T-helper 2 cell (primary cell): ENCODE data around the gene IQGAP2.

Source experiments
- DNase-seq, 5 experiments: peaks; one replicate each; pipeline versions ENCODE4 v3.0.0 to v3.0.0-alpha.2; 2012 to 2022

The IQGAP2 gene

DNA sequence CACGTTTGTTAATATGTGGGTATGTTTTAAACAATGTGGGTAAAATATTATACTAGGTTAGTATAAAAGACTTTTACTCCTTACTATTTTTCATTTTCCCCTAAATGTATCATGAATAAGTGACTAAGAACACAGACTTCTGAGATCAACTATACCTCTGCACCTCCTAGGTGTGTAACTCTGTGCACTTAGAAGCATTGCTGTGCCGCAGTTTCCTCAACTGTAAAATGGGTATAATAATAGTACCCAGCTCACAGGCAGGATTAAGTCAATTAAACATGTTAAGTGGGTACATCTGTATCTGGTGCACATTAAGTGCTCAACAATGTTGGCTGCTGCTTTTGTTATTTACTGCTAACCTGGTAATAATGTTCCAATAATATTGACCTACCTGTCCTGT is 291.2 kb downstream of the IQGAP2 start:
- no peak for DNase-seq

DNA sequence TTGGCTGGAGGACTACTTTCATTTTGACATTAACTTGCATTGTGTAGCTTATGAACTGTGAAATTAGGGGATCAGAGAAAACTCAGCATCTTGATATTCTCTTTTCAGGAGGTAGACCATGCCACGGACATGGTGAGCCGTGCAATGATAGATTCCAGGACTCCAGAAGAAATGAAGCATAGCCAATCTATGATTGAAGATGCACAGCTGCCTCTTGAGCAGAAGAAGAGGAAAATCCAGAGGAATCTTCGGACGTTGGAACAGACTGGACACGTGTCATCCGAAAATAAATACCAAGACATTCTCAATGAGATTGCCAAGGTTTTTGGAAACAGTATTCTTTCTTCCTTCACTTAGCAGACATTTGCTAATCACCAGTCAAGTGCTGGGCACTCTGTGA is 292.3 kb downstream of the IQGAP2 start:
- DNase-seq: no peak

DNA sequence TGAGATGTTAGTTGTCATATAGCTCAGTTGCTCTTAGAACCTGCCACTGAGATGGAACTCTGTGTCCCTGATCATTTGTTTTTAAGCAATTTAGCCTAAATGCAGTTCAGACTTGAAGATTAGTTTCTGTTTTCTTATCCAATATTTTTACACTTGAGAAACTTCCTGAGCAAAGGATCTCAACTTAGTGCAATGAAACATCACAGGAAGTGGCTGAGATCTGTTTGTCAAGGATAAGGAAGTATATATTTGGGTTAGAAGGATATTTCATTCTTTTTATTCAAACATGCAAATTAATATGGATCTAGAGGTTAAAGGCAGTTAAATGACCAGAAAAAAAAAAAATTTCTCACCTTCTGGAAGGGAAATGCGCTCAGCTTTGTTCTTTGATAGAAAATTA is 293.2 kb downstream of the IQGAP2 start:
- no peak for DNase-seq

GRCh38 chr5:76697670-76698069 is 294.6 kb downstream of the IQGAP2 start:
- DNase-seq: no peak

- DNase-seq: peak in 1 of 5 experiments; percentile 14
Measured at GRCh38 chr5:76700571-76700970, 297.5 kb downstream of the IQGAP2 start.

DNA sequence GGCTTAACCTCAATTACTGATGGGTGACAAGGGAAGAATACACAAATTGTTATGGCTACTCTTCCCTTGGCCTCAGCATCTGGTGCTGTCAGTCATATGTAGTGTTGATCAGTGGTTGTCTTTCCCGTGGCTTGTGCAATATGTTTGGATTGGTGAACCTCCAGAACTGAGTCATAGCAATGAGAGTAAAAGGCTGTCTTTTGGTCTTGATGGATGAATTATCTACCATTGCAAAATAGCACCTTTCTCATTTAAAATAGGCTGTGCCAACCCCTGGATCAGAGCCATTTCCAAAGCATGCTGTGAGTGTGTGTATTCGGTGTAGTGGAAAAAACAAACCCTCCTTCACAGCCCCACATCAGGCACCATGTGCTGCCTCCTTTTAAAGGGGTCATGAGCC is 298.2 kb downstream of the IQGAP2 start:
- no peak for DNase-seq

DNA sequence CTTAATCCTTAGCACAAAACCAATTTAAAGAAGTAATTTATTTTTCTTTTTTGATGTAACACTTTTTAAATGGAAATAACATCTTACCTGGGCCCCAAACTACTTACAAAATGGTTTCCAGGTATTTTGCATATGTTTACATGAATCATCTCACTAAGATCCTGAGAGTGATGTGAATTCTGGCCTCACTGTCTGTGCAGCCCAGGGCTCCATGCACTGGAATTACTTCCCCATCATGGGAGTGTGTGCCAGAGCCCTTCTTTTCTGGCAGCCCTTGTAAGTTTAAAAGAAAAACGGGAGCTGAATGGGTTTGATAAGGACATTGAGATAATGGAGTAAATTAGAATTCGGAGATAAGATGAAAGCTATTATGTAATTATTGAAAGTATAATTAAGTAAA is 300.6 kb downstream of the IQGAP2 start:
- no peak for DNase-seq

- DNase-seq: no peak
Measured at GRCh38 chr5:76704131-76704663, 301.1 kb downstream of the IQGAP2 start.

DNA sequence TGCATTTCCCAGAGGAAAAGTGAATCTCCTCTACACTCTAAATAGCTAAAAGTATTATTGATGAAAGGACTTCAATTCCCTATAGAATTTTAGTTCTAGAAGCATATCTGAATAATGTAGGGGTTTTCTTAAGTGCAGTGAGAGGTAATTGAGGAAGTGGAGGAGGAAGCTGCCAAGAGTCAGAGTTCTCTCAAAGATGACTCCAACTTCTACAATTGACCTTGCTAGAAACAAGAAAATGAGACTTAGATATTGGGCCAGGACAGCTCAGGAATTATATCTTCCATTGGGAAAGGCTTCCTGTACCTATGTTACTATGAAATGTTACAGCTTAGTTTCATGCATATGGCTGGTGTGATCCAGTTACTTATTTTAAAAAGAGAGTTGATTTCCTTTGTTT is 302.5 kb downstream of the IQGAP2 start:
- no peak for DNase-seq

GRCh38 chr5:76709762-76710161 is 306.7 kb downstream of the IQGAP2 start:
- DNase-seq: no peak

GRCh38 chr5:76710991-76711390 is 307.9 kb downstream of the IQGAP2 start:
- DNase-seq: peak in 1 of 5 experiments; percentile 37

DNA sequence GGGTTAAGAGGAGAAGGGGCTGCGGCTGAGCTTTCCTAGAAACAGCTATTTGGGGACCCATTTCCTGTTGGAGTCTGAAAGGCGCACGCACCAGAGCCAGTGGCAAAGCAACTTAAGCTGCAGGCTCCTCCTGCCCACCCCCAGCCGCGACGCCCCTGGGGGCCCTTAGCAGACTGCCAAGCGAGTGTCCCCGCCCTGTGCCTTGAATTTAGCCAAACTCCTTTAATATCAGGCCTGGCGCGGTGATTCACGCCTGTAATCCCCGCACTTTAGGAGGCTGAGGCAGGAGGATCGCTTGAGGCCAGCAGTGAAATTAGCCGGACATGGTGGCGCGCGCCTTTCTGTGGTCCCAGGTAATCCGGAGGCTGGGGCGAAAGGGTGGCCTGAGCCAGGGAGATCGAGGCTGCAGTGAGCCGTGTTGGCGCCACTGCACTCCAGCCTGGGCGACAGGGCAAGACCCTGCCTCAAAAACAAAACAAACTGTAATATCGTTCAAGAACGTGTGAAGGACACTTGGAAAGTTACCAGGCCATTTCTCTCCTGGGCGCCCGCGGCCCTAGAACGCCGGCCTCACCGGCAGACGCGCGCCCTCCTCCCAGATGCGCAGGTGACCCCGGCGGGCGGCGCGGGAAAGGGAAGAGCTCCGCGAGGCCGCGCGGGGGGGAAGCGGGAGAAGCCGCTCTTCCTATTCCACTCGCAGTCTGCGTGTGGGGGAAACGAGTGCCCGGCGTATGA is 311.8 kb downstream of the IQGAP2 start:
- DNase-seq: peak in 1 of 5 experiments; percentile 46

- DNase-seq: peak in 2 of 5 experiments; percentile 18 to 33
Measured at GRCh38 chr5:76715486-76715735, 312.3 kb downstream of the IQGAP2 start.

DNA sequence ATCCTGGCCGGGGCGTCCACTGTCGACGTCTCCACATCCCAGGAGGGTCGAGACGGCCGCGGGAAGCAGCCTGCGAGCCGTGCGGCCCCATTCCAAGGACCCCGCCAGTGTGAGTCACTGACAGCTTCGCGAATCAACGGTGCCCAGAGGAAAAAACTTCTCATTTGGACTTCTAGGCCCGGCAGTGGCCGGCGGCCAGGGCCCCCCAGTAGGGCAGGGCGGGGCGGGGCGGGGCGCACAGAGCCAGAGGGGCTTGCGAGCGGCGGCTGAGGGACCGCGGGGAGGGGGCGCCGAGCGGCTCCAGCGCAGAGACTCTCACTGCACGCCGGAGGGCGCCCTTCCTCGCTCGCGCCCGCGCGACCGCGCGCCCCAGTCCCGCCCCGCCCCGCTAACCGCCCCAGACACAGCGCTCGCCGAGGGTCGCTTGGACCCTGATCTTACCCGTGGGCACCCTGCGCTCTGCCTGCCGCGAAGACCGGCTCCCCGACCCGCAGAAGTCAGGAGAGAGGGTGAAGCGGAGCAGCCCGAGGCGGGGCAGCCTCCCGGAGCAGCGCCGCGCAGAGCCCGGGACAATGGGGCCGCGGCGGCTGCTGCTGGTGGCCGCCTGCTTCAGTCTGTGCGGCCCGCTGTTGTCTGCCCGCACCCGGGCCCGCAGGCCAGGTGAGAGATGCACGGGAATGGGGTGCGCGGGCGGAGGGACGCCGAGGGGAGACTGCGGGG is 312.8 kb downstream of the IQGAP2 start, which contains the start of gene F2R:
Gene F2R (plus strand): TSS at position 391 of the 720 bp plus-strand sequence. CDS start 182 bp downstream, at position 573.
- DNase-seq: peak; percentile 10 to 81 (median 32)

- DNase-seq: peak in 2 of 5 experiments; percentile 9 to 45
Measured at GRCh38 chr5:76716456-76717157, 313.5 kb downstream of the IQGAP2 start.

DNA sequence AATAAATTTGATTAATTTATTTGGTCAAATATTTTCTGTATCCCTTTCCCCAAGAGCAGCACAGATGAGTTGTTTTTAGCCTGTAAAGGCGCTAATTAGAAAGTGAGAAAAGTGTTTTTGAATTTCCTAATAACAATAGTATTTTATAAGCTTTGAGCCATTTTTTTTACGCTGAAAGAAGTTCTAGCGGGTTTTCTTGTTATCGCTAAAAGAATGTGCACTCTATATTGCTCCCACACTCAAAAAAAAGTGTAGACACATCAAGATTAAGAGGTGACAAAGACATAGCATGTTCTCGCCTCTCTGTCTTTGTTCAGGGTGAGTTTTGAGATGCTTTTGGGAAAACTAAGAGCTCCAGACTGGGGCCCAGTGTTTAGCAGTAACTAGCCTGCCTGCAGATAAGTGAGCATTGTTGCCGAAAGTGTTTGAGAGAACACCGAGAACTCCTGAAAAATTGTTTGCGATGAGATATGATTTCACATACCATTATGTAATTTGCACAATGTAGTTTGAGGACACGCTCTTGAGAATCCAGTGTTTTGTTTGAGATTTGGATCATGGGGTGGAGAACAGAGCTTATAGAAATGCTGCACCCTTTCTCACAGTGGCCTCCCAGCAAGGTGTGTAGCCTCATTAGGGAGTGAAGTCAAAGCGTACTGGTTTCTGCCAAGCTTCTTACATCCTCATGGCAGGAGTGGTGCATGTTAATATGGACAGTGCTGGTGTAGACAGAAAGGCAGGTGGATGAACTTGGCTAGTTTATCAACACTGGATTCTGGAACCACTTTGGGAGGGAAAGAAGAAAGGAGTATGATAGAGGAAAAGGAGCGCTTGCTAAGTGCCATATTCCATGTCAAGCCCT is 314.4 kb downstream of the IQGAP2 start:
- DNase-seq: no peak

DNA sequence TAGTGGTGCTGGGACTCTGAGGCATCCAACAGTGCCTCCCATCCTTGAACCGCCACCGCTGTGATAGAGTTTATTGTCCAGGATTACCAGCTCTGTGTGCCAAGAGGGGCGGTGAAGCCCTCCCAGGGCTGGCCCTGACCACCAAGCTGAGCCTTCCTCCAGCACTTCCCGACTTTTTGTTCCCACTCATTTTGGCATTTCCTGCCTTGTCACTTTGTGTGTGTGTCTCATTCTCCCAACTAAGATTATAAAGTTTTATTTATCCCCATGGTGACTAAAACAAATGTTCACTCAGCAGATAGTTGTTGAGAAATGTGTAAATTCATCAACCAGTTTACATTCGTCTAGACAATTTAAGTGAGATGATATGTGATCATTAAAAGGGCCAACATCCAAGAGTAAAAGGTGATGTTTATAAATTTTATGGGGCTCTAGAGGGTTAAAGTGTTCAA is 315.3 kb downstream of the IQGAP2 start:
- DNase-seq: no peak

GRCh38 chr5:76718880-76719279 is 315.8 kb downstream of the IQGAP2 start:
- DNase-seq: no peak

- DNase-seq: no peak
Measured at GRCh38 chr5:76720988-76721569, 318.0 kb downstream of the IQGAP2 start.

- no peak for DNase-seq
Measured at GRCh38 chr5:76723266-76723665, 320.2 kb downstream of the IQGAP2 start.

- no peak for DNase-seq
Measured at GRCh38 chr5:76723906-76724305, 320.8 kb downstream of the IQGAP2 start.

GRCh38 chr5:76724871-76725270 is 321.8 kb downstream of the IQGAP2 start:
- no peak for DNase-seq
